Gastroesophageal sphincter (tissue), 2 donors: Measurements from ENCODE around the gene MRPL23.

ENCODE experiments used
- POLR2A ChIP-seq, 2 donors: fragments of 450-650 bp; IDR thresholded peaks; one replicate each; pipeline ENCODE4 v1.6.1; 2017; ENCODE audit warnings: antibody characterized with exemption in 2 of 2, mild to moderate bottlenecking in 2 of 2, moderate library complexity in 1 of 2
- POLR2AphosphoS5 ChIP-seq: sonication (generic); formaldehyde crosslinking; IDR thresholded peaks from one replicate; pipeline ENCODE4 v1.6.1; 2017; ENCODE audit warnings: antibody characterized with exemption

- TF ChIP-seq POLR2AphosphoS5 (no peak), POLR2A (IDR thresholded peaks at IDR 0.05) (no peak)
These were observed 35.9 kb downstream of the MRPL23 start for GRCh38 chr11:1982873-1983600.
